H1 (cell line): ENCODE results near the gene KLK7. TPM values are rescaled to one million over a fixed set of nuclear protein-coding genes. Genes with fewer than 3 reads are reported as not detected.

Source experiments
- BACH1 ChIP-seq: IDR thresholded peaks from 2 replicates; pipeline ENCODE4 v1.6.1; 2012; ENCODE audit warnings: low read length, improper control_type of control experiment
- BRCA1 ChIP-seq: IDR thresholded peaks from 2 replicates; pipeline ENCODE4 v1.6.1; 2012; ENCODE audit warnings: low read depth, low read length, improper control_type of control experiment
- CBX5 ChIP-seq: fragments of 300-800, 300-1000 bp; sonication (generic); IDR thresholded peaks from 2 replicates; pipeline ENCODE4 v1.7.1; 2016; ENCODE audit warnings: antibody characterized with exemption, low read length, low read depth
- CBX8 ChIP-seq: fragments of 300-800, 300-1000 bp; sonication (generic); IDR thresholded peaks from 2 replicates; pipeline ENCODE4 v1.7.1; 2016; ENCODE audit warnings: low read depth, low read length, borderline replicate concordance
- CHD2 ChIP-seq: IDR thresholded peaks from 2 replicates; pipeline ENCODE4 v1.6.1; 2012; ENCODE audit warnings: low read length, improper control_type of control experiment
- KDM4A ChIP-seq: IDR thresholded peaks from one replicate; pipeline ENCODE4 v1.7.1; 2012; ENCODE audit warnings: low read depth, mild to moderate bottlenecking, moderate library complexity, low read length, inconsistent platforms; ENCODE audit not compliant: severe bottlenecking
- PHF8 ChIP-seq: fragments of 200-600 bp; sonication (generic); conservative IDR thresholded peaks from 2 replicates; pipeline ENCODE4 v1.7.1; 2012; ENCODE audit warnings: low read depth, mild to moderate bottlenecking, inconsistent platforms, low read length, moderate library complexity
- SIX5 ChIP-seq: IDR thresholded peaks from 2 replicates; pipeline ENCODE4 v1.6.1; 2011; ENCODE audit warnings: mild to moderate bottlenecking, low read depth, low read length
- TEAD4 ChIP-seq: IDR thresholded peaks from 2 replicates; pipeline ENCODE4 v1.6.1; 2012; ENCODE audit warnings: low read depth, low read length, inconsistent platforms, mixed read lengths
- polyA plus RNA-seq, 7 experiments: library from polyadenylated mRNA; depleted of rRNA in 3 of 7; stranded (reverse) in 5 of 7; unstranded in 2 of 7; fragments of >200 nt in 5 of 7; fragments of 200-250 nt in 2 of 7; gene quantifications; 1 replicate in 5 of 7; 2 replicates in 1 of 7; 4 replicates in 1 of 7; pipeline versions ENCODE4 v1.2.1 to v1.2.3, GENCODE V29; 2011 to 2013; ENCODE audit warnings: missing spikeins in 2 of 7, mixed read lengths in 2 of 7
- total RNA-seq: library from RNA; stranded (reverse); fragmentation: NEBNext Ultra II Directional; extraction: Animal tissue kit (Norgen Biotek cat#: 25700); gene quantifications from 2 replicates; pipeline ENCODE4 v1.2.1, GENCODE V29; 2021
- TF ChIP-seq, protein P1 (sequence below): fragments of 300-600 bp; sonication (generic); IDR thresholded peaks from 2 replicates; pipeline ENCODE4 v1.7.1; 2012; ENCODE audit warnings: low read length, moderate library complexity, mild to moderate bottlenecking, inconsistent platforms; ENCODE audit not compliant: insufficient replicate concordance
- TF ChIP-seq, protein P2 (sequence below): IDR thresholded peaks from 2 replicates; pipeline ENCODE4 v1.6.1; 2011; ENCODE audit warnings: low read depth, mild to moderate bottlenecking, low read length; ENCODE audit not compliant: insufficient read depth

KLK7 gene
- total and polyA plus RNA-seq, 2 of the 8 experiments (the other 6 are each of a cell fraction or from before 2014, with no cell fraction given), result 0.73 to 1.4 TPM

GRCh38 chr19:50969413-50969760 is 14.3 kb downstream of the KLK7 start, which contains the start of gene KLK6 (continued):
- TF ChIP-seq, protein P1, sequence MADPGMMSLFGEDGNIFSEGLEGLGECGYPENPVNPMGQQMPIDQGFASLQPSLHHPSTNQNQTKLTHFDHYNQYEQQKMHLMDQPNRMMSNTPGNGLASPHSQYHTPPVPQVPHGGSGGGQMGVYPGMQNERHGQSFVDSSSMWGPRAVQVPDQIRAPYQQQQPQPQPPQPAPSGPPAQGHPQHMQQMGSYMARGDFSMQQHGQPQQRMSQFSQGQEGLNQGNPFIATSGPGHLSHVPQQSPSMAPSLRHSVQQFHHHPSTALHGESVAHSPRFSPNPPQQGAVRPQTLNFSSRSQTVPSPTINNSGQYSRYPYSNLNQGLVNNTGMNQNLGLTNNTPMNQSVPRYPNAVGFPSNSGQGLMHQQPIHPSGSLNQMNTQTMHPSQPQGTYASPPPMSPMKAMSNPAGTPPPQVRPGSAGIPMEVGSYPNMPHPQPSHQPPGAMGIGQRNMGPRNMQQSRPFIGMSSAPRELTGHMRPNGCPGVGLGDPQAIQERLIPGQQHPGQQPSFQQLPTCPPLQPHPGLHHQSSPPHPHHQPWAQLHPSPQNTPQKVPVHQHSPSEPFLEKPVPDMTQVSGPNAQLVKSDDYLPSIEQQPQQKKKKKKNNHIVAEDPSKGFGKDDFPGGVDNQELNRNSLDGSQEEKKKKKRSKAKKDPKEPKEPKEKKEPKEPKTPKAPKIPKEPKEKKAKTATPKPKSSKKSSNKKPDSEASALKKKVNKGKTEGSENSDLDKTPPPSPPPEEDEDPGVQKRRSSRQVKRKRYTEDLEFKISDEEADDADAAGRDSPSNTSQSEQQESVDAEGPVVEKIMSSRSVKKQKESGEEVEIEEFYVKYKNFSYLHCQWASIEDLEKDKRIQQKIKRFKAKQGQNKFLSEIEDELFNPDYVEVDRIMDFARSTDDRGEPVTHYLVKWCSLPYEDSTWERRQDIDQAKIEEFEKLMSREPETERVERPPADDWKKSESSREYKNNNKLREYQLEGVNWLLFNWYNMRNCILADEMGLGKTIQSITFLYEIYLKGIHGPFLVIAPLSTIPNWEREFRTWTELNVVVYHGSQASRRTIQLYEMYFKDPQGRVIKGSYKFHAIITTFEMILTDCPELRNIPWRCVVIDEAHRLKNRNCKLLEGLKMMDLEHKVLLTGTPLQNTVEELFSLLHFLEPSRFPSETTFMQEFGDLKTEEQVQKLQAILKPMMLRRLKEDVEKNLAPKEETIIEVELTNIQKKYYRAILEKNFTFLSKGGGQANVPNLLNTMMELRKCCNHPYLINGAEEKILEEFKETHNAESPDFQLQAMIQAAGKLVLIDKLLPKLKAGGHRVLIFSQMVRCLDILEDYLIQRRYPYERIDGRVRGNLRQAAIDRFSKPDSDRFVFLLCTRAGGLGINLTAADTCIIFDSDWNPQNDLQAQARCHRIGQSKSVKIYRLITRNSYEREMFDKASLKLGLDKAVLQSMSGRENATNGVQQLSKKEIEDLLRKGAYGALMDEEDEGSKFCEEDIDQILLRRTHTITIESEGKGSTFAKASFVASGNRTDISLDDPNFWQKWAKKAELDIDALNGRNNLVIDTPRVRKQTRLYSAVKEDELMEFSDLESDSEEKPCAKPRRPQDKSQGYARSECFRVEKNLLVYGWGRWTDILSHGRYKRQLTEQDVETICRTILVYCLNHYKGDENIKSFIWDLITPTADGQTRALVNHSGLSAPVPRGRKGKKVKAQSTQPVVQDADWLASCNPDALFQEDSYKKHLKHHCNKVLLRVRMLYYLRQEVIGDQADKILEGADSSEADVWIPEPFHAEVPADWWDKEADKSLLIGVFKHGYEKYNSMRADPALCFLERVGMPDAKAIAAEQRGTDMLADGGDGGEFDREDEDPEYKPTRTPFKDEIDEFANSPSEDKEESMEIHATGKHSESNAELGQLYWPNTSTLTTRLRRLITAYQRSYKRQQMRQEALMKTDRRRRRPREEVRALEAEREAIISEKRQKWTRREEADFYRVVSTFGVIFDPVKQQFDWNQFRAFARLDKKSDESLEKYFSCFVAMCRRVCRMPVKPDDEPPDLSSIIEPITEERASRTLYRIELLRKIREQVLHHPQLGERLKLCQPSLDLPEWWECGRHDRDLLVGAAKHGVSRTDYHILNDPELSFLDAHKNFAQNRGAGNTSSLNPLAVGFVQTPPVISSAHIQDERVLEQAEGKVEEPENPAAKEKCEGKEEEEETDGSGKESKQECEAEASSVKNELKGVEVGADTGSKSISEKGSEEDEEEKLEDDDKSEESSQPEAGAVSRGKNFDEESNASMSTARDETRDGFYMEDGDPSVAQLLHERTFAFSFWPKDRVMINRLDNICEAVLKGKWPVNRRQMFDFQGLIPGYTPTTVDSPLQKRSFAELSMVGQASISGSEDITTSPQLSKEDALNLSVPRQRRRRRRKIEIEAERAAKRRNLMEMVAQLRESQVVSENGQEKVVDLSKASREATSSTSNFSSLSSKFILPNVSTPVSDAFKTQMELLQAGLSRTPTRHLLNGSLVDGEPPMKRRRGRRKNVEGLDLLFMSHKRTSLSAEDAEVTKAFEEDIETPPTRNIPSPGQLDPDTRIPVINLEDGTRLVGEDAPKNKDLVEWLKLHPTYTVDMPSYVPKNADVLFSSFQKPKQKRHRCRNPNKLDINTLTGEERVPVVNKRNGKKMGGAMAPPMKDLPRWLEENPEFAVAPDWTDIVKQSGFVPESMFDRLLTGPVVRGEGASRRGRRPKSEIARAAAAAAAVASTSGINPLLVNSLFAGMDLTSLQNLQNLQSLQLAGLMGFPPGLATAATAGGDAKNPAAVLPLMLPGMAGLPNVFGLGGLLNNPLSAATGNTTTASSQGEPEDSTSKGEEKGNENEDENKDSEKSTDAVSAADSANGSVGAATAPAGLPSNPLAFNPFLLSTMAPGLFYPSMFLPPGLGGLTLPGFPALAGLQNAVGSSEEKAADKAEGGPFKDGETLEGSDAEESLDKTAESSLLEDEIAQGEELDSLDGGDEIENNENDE, result no peak
- TF ChIP-seq CBX8 (no peak), BACH1 (no peak), BRCA1 (no peak), PHF8 (no peak), CHD2 (no peak), SIX5 (no peak), TEAD4 (no peak), KDM4A (no peak), CBX5 (no peak)
- TF ChIP-seq, protein P2, sequence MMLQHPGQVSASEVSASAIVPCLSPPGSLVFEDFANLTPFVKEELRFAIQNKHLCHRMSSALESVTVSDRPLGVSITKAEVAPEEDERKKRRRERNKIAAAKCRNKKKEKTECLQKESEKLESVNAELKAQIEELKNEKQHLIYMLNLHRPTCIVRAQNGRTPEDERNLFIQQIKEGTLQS, result no peak
